ENCODE measurements around the gene PCNX4.
"Not testable (repeated sequence)": the region's sequence is repeated elsewhere in the genome, so short reads cannot be mapped to it uniquely, and the experiment has no call there.

Gene PCNX4

GRCh38 chr14:60099855-60100254 lies 8.1 kb downstream of the PCNX4 start:
- not testable (repeated sequence) for DNase-seq (ENCODE audit: extremely low read depth in 1 of 2, low read depth in 1 of 2)

- DNase-seq (ENCODE audit: extremely low read depth in 1 of 2, low read depth in 1 of 2): no peak
Observed at GRCh38 chr14:60101786-60102185, 10.1 kb downstream of the PCNX4 start.

DNA sequence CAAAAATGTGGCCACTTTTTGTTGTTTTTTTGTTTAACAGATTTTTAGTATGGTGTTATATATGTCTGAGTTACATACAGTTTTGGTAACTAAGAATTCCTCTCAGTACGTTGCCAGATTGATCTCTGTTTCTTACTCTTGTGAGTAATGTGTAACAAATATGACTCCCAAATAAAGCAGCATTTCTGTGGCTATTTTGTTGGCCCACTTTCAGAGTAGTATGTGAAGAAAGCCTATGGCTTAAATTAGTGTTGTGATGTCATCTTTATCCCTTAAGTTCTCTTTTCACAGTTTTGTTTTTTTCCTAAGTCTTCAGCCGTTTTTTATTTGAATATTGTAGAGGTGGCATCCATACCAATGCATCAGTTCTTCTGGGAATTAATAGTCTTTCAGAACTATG lies 10.7 kb downstream of the PCNX4 start:
- DNase-seq (ENCODE audit: extremely low read depth in 1 of 2, low read depth in 1 of 2): no peak

DNA sequence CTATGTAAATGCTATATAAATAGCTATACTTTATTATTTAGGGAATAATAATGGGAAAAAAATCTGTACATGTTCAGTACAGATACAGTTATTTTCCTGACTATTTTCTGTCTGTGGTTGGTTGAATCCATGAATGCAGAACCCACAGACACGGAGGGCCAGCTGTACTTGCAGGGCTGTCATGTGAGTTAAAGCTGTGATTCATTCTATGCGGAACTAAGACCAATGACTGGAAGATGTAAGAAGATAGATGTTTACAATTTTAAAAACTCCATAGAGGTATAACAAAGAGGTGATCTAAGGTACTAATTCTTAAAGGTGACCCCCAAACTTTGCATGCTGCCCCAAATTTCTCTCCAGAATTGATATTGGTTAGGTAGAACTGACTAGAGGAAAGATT lies 14.6 kb downstream of the PCNX4 start:
- no peak for DNase-seq (ENCODE audit: extremely low read depth in 1 of 2, low read depth in 1 of 2)

GRCh38 chr14:60107477-60107876 lies 15.8 kb downstream of the PCNX4 start:
- no peak for DNase-seq (ENCODE audit: extremely low read depth in 1 of 2, low read depth in 1 of 2)

- DNase-seq (ENCODE audit: extremely low read depth in 1 of 2, low read depth in 1 of 2): no peak
Observed at GRCh38 chr14:60111732-60112131, 20.0 kb downstream of the PCNX4 start.

DNA sequence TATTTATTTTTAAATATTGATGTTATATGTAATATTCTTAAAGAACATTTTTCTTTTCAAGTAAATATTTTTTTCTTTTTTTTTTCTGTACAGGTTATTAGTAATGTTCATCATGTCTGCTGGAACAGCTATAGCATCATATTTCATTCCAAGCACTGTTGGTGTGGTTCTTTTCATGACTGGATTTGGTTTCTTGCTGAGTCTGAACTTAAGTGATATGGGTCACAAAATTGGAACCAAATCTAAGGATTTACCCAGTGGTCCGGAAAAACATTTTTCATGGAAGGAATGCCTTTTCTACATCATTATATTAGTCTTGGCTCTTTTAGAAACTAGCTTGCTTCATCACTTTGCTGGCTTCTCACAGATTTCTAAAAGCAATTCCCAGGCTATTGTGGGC lies 23.2 kb downstream of the PCNX4 start:
- DNase-seq (ENCODE audit: extremely low read depth in 1 of 2, low read depth in 1 of 2): no peak

DNA sequence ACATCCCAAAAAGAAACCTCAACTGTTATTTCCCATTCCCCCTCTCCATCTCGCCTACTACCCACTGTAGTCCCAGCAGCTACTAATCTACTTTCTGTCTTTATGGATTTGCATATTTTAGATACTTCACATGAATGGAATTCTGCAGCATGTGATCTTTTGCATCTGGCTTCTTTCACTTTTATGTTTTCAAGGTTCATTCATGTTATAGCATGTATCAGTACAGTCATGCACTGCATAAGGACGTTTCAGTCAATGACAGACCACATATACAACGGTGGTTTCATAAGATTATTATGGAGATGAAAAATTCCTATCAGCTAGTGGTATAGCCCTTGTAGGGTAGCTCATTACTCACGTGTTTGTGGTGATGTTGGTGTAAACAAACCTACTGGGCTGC lies 24.5 kb downstream of the PCNX4 start:
- no peak for DNase-seq (ENCODE audit: extremely low read depth in 1 of 2, low read depth in 1 of 2)

- no peak for DNase-seq (ENCODE audit: extremely low read depth in 1 of 2, low read depth in 1 of 2)
Observed at GRCh38 chr14:60125918-60126317, 34.2 kb downstream of the PCNX4 start.

DNA sequence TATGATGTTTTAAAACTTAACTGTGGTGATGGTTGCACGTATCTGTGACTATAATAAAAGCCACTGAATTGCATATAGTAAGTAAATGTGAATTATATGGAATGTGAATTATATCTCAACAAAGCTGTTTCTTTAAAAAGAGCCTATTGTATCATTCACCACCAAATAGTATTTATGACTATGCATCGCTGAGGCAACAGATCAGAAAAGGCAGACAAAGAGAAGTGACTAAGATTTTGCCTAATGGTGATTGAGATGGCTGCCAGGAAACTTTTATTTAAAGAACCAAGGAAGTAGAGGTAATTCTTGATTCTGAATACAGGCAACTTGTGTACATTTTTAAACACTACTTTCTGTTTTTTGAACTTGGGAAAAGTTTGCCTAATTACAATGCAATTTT lies 41.8 kb downstream of the PCNX4 start:
- no peak for DNase-seq (ENCODE audit: extremely low read depth in 1 of 2, low read depth in 1 of 2)

- no peak for DNase-seq (ENCODE audit: extremely low read depth in 1 of 2, low read depth in 1 of 2)
Observed at GRCh38 chr14:60134702-60135101, 43.0 kb downstream of the PCNX4 start.

DNA sequence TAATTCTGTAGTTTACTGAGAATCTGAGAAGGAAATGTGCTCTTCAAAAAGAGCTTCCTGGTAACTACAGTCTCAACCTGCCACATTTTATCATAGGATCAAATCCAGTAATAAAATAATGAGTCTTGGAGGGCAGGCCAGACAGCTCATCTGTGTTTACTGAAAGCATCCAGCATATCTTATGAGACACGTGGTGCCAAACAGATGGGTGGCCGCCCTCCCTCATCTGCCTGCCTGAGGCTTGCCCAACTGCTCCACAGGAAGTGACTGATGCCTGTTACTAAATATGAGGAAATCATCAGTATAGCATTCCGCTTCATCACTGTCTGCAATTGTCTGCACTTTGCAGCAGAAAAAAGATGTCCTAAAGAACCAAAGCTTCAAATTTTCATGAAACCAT lies 60.0 kb downstream of the PCNX4 start:
- peak; percentile 37 to 47 for DNase-seq (ENCODE audit: extremely low read depth in 1 of 2, low read depth in 1 of 2)

- DNase-seq (ENCODE audit: extremely low read depth in 1 of 2, low read depth in 1 of 2): no peak
Observed at GRCh38 chr14:60153991-60154390, 62.3 kb downstream of the PCNX4 start.

DNA sequence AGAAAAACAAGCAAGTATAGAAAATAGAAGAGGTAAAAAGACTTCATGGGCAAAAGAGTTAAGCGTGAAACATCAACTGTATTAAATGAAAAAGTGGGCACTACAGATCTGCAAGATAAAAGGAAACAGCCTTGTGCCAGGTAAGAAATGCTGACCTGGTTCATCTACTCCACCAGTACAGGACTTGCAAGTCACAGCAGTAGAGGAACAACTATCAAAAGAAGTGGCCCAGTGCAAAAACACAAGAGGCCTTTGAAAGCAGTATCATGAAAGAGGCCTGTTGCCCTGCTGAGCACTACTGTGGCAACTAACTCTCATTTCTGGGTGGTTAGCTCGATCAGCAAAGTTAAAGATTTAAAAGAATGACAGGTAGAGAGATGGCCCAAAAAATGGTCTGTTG lies 62.9 kb downstream of the PCNX4 start:
- no peak for DNase-seq (ENCODE audit: extremely low read depth in 1 of 2, low read depth in 1 of 2)

- no peak for DNase-seq (ENCODE audit: extremely low read depth in 1 of 2, low read depth in 1 of 2)
Observed at GRCh38 chr14:60160422-60160821, 68.7 kb downstream of the PCNX4 start.

GRCh38 chr14:60161196-60162107 lies 69.7 kb downstream of the PCNX4 start:
- DNase-seq (ENCODE audit: extremely low read depth in 1 of 2, low read depth in 1 of 2): no peak

DNA sequence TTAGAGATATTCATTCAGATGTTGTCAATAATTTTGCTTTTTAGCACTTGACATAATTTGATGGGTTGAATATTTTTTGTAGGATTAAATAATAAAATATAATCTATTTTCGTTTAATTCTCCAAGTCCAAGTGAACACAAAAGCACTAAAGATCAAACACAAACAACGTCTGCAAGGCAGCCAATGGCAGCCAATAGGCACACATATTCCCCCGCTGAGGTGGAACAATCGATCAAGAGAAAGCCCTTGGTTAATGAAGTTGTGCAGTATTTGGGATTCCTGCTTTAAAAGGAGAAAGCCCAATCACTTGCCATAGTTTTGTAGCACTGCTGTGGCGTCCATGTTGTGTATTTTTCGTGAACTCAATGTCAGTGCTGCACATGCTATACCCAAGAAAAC lies 72.0 kb downstream of the PCNX4 start:
- no peak for DNase-seq (ENCODE audit: extremely low read depth in 1 of 2, low read depth in 1 of 2)

DNA sequence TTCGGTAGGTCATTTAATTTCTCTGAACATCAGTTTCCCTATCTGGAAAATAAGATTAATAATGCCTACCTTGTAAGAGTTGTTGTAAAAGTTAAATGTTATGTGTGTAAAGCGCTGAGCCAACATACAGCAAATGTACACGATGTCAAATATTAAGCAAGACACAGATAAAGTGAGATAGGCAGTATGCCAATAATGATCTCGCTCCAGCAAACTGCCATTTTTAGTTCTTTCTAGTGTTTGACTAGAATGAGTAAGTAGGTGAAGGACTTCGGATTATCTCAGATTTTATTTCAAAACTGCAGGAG lies 72.6 kb downstream of the PCNX4 start:
- DNase-seq (ENCODE audit: extremely low read depth in 1 of 2, low read depth in 1 of 2): no peak

GRCh38 chr14:60164712-60165546 lies 73.2 kb downstream of the PCNX4 start, which contains the start of gene DHRS7:
TSS of gene DHRS7 (minus strand) at chr14:60165398. CDS start at chr14:60165309, 89 bp downstream.
- peak; percentile 18 to 52 for DNase-seq (ENCODE audit: extremely low read depth in 1 of 2, low read depth in 1 of 2)

GRCh38 chr14:60165547-60165876 lies 73.8 kb downstream of the PCNX4 start:
- DNase-seq (ENCODE audit: extremely low read depth in 1 of 2, low read depth in 1 of 2): no peak

- DNase-seq (ENCODE audit: extremely low read depth in 1 of 2, low read depth in 1 of 2): no peak
Observed at GRCh38 chr14:60166142-60166541, 74.4 kb downstream of the PCNX4 start.

- DNase-seq (ENCODE audit: extremely low read depth in 1 of 2, low read depth in 1 of 2): no peak
Observed at GRCh38 chr14:60169722-60170121, 78.0 kb downstream of the PCNX4 start.

Data from activated CD8-positive, alpha-beta memory T cell treated with anti-CD3 and anti-CD28 coated beads for 1 hour (primary cell).